ENCODE data around the gene CENPP.

DNA sequence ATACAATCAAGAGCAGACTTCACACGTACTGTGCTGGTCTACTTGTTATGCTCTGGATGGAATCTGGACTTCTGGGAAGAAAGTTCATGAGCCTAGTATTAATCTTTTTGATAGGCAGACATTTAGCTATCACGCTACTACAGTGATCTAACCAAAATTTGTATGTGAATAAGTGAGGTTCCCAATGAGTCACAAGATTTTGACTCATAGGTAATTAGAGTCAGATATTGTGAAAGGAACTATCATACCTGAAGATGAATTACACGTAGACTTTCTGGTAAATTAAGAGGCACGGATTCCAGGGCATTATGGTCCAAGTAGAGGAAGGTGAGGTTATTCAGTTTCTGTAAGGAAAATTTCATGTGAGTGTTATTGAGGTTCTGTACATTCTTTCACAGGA, 60.2 kb downstream of the CENPP start:
- no peak for TF ChIP-seq CHD2 (IDR thresholded peaks at IDR 0.05; ENCODE audit: low read length, partially characterized antibody)
- no peak for TF ChIP-seq RFX5 (IDR thresholded peaks at IDR 0.05)
- TF ChIP-seq RAD21 (conservative IDR thresholded peaks at IDR 0.05 in 1 of 2, IDR thresholded peaks at IDR 0.05 in 1 of 2): no peak
- no peak for TF ChIP-seq POLR2A (IDR thresholded peaks at IDR 0.05; ENCODE audit: low read length)
- TF ChIP-seq, protein P1, sequence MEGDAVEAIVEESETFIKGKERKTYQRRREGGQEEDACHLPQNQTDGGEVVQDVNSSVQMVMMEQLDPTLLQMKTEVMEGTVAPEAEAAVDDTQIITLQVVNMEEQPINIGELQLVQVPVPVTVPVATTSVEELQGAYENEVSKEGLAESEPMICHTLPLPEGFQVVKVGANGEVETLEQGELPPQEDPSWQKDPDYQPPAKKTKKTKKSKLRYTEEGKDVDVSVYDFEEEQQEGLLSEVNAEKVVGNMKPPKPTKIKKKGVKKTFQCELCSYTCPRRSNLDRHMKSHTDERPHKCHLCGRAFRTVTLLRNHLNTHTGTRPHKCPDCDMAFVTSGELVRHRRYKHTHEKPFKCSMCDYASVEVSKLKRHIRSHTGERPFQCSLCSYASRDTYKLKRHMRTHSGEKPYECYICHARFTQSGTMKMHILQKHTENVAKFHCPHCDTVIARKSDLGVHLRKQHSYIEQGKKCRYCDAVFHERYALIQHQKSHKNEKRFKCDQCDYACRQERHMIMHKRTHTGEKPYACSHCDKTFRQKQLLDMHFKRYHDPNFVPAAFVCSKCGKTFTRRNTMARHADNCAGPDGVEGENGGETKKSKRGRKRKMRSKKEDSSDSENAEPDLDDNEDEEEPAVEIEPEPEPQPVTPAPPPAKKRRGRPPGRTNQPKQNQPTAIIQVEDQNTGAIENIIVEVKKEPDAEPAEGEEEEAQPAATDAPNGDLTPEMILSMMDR (IDR thresholded peaks at IDR 0.05): no peak
- TF ChIP-seq HDAC2 (IDR thresholded peaks at IDR 0.05): no peak
- no peak for TF ChIP-seq MYC (IDR thresholded peaks at IDR 0.05; ENCODE audit: borderline replicate concordance, low read length)

Measured in A549 (cell line).